A549 (cell line): ENCODE measurements around the gene GPR149. TPM values are rescaled to one million over a fixed set of nuclear protein-coding genes. Genes with fewer than 3 reads are reported as not detected.

Experiments
- polyA plus RNA-seq, 4 experiments: library from polyadenylated mRNA; depleted of rRNA in 3 of 4; stranded (reverse); fragments of >200 nt; fragmentation: RNase III in 1 of 4; extraction: RNeasy Plus Mini Kit Qiagen cat#74134 plus additional on column Dnase treatment in 1 of 4; gene quantifications; 2 replicates in 3 of 4; 3 replicates in 1 of 4; pipeline ENCODE4 v1.2.3, GENCODE V29; 2011 to 2017
- small RNA-seq, 6 experiments: library from RNA; depleted of rRNA; stranded (forward); fragments of <200 nt; gene quantifications; one replicate each; pipeline ENCODE3, GENCODE V24; 2012

The GPR149 gene
- polyA plus RNA-seq, 2 of the 4 experiments (the other 2 are of a cell fraction) = not detected

Small RNA genes lying within 50 kb of the gene (small RNA-seq; reads per million reads assigned to genes)
- 0 to 0.29 (median 0) reads per million in 6 experiments for gene RF01210

Other genes starting within 250 kb of the GPR149 start
- 90.1 and 103 TPM in 2 replicates for gene DHX36, start 105.7 kb downstream of the GPR149 start, polyA plus RNA-seq (2011; rRNA removed)
- gene DHX36, start 105.7 kb downstream of the GPR149 start, polyA plus RNA-seq (2017; fragmentation: RNase III; extraction: RNeasy Plus Mini Kit Qiagen cat#74134 plus additional on column Dnase treatment) = 59.4 to 70.5 TPM (median 69.2 TPM) in 3 replicates